Activated T-cell treated with anti-CD3 and anti-CD28 coated beads, Interleukin-2, amount 50 U/mL, for 1 hour (primary cell): ENCODE measurements around the gene EIF2B2.
"Not testable (repeated sequence)": the region's sequence is repeated elsewhere in the genome, so short reads cannot be mapped to it uniquely, and the experiment has no call there.

Experiments used
- DNase-seq: peaks from one replicate; pipeline ENCODE4 v3.0.0-alpha.2; 2020

The EIF2B2 gene

DNA sequence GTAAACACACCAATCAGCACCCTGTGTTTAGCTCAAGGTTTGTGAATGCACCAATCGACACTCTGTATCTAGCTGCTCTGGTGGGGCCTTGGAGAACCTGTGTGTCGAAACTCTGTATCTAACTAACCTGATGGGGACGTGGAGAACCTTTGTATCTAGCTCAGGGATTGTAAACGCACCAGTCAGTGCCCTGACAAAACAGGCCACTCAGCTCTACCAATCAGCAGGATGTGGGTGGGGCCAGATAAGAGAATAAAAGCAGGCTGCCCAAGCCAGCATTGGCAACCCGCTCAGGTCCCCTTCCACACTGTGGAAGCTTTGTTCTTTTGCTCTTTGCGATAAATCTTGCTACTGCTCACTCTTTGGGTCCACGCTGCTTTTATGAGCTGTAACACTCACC is 6.9 kb upstream of the EIF2B2 start:
- DNase-seq: not testable (repeated sequence)

DNA sequence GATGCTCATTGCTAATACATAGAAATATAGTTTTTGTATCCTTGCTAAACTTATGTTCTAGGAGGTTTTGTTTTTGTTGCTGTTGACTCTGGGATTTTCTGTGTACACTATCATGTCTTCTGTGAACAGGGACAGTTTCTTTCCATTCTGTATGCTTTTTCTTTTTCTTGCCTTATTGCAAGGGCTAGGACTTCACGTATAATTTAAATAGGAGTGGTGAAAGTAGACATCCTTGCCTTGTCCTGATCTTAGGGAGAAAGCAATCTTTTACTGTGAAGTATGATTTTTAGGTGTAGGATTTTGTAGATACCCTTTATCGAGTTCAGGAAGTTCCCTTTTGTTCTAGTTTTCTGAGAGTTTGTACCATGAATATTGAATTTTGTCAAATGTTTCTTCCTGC is 1.5 kb upstream of the EIF2B2 start:
- no peak for DNase-seq

DNA sequence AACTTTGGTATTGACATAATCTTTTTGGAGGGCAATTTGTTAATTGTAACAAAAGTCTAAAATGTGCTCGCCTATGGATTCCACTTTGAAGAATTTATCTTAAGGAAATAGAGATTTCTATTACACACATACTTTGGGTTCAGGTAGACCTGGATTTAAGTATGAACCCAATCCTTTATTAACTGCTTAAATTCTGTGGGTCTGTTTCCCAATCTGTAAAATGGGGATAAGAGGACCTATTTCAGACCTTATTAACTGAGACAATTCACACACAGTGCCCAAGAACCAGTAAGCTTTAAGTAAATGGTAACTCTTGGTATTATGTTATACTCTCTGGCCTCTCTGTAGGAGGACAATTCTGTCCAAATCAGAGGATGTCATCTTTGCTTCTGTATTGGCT is 822 bp upstream of the EIF2B2 start:
- DNase-seq: no peak

DNA sequence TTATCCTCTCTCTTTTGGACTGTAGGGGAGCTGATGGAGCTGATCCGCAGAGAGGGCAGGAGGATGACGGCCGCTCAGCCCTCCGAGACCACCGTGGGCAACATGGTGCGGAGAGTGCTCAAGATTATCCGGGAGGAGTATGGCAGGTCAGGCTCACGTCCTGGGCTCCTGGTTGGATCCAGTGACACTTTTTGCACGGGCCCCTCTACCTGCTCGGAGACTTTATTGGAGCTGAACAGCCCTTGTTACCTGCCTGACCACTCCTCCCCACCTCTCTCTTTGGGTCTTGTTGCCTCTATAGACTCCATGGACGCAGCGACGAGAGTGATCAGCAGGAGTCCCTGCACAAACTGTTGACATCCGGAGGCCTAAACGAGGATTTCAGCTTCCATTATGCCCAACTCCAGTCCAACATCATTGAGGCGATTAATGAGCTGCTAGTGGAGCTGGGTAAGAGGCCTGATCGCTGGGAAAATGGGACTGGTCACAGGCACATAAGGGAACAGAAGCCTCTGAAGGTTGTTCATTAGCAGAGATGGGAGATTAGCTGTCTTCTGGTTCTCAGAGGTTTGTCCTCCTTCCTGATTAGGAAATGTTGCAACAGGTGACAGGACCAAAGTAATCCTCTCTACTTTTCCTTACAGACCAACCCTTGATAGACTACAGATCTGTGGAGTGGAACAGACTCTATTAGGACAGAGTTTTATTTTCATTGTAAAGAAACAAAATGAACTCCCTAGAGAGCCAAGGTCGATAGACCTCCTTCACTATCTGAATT is 718 bp downstream of the EIF2B2 start:
- DNase-seq: no peak

DNA sequence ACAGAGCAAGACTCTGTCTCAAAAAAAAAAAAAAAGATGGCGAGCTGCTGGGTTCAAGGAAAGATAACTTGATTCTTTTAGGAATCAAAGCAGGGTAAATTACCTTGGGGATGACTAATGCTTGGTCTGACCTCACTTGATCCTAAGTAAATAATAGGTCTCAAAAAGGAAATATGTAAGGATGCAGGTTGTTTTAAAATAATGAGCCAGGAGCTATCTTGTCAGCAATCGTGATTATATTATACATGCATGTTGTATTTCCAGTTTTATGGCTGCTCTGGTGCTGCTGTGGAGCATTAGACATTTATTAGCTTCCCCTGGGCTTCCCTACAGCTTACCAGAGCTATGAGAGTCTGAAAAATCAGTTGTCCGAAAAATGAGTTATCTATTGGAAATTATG is 2.6 kb downstream of the EIF2B2 start:
- no peak for DNase-seq

DNA sequence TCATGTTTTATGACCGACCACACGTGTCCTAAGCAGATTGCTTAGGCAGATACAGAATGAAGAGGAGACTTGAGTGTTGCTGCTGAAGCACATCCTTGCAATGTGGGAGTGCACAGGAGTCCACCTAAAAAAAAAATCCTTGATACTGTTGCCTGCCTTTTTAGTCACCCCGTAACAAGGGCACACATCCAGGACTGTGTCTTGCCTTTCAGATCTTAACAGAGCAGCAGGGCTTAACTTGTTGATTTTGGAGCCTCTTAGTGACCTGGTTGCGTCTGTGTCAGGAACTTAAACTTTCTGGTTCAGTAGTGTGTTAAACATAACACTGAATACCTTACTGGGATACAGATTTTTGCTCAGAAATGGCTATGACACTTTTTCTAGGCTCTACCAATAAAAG is 6.5 kb downstream of the EIF2B2 start:
- no peak for DNase-seq

DNA sequence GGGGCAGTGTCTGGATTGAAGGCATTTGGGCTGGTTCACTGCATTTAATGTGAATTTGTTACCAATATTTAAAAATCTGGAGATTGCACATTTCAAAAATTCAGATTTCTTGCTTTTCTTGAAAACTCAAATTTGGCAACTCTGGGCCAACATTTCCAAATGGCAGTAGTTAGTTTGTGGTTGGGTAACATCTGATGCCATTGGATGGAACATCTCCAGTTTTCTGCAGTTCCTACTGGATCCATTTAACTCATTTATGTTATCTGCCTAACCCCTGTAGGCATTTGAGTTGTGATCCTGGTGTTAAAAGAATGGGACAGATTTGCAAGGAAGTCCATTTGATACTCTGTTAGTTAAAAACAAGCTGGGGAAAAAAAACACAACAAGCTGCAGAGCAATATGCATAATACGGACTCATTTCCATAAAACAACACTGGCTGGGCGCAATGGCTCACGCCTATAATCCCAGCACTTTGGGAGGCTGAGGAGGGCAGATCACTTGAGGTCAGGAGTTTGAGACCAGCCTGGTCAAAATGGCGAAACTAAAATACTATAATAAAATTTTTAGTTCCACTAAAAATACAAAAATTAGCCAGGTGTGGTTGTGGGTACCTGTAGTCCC is 7.9 kb downstream of the EIF2B2 start:
- no peak for DNase-seq

DNA sequence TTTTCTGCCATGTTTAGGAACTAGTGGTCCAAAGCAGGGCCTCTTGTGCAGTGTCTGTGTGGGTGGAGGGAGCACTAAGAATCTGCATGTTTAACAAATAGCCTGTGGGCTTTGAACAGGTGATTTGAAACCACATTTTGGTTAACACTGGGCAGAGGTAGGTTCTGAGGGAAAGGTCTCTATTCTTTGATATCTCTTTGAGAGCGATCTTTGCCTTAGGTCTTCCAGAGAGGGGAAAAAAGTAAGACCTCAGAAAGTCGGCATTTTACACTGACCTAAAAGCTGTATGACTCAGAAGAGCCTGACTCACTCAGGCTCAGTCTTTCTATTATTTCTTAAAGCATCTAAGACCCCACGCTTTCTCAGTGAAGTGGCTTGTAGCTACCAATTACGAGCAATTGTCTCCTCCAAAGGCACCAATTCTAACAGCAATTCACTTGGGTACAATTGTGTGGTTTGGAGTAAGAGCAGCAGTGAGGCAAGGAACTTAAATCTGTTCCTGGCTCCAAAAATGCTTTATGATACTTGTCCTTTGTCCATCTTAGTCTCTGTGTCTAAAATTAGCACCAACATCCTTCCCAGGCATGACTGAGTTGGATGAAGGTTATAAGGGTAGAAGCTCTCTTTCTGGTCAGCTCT is 8.8 kb downstream of the EIF2B2 start:
- no peak for DNase-seq

DNA sequence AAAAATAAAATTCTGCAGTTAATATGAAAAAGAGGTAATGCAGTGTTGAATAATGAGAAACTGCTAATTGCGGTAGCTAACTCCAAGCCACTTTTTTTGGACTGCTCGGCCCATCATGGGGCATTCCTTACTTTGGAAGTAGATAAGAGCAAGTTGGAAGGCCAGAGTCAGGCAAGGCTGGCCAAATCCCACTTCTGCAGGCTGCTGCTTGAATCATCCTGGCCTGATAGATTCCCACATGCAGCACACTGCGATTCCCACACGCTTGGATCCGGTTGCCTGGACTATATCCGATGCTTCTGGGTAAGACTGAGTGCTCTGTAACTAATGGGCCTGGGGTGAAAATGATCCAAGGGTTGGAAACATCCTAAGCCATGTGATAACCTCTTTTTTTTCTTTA is 10.6 kb downstream of the EIF2B2 start:
- no peak for DNase-seq

DNA sequence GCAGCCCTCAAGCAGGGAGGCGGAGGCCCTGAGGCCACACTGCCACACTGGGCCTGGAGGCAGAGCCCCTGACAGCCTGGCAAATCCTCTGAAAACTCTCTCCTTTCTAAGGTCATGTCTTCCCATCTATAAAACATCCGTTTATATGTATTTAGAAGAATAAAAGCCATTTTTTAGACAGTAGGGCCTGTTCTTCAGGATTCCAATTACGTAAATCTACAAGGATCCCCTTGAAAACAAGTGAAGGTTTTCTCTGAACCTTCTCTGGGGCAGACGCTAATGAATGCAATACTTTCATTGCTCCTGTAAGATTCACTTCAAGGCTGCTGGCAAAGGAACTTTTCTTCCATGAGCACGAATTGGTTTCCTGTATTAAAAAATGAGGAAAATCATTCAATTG is 12.8 kb downstream of the EIF2B2 start:
- DNase-seq: no peak

DNA sequence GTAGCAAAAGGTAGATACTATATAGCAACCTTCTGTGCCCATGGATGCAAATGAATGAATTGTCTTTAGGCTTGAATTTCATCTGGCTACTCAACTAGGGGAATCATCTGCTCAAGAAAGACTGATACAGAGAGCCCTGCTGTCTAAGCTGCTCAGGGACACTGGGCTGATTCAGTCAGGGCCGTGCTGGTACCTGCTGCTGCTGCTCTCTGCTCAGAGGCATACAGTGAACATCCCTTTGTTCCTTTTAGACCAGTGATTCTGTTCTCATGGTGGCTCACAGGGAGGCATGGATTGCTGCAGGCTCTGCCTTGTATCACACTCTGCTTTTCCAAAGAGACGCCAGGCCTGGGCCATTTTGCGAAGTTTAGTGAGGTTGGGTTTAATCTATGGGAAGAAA is 14.1 kb downstream of the EIF2B2 start:
- DNase-seq: no peak

DNA sequence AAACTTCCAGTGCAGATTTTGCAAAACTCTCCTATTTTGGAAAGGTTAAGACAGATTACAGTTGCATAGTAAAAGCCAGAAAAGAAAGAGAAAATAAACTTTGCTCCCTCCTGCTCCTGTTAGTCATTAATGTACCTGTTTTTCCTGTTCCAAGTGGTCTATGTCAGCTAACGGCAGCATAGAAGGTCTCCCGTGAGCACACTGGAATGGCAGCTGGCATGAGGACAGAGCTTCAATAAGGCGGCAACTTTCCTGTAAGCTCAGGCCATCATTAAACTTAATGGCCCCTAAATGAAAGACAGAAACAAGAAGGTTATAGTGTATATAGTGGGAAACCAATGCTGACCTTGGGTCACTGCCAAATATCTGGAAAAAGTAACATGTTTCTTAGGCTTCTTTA is 16.0 kb downstream of the EIF2B2 start:
- DNase-seq: no peak

DNA sequence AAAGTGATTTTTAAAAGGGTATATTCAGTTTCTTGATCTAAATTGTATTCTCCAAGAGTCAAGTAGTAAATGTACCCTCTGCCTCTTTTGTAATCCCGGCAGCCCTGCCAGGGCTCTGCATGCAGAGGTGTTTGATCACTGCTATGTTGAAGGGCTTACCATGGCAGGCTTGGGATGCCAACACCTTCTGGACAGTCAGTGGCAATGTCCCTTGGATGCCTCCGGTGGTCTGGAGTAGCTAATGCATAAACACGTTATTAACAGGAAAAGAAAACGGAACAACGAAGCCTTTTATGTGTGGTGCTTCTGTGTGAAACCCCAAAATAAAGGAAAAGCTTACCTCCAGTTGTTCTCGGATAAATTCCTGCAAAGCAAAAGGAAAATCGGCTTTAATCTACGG is 19.9 kb downstream of the EIF2B2 start:
- no peak for DNase-seq

DNA sequence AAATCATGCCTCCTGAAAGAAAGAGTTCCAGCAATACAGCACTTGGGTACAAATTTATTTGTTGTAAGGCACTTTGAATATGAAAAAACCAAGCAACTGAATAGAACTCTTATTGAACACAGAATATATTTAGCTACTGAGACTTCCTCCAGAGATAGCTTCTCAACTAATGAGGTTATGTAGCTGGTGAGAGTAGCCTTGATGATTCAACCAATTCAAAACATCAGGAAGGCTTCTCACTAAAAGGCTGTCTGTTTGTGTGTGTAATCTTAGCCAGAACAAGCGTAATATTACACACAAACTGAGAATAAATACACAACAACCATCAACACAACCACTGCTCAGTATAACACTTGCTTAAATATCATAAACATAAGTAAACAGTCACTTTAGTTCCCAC is 20.4 kb downstream of the EIF2B2 start:
- no peak for DNase-seq

DNA sequence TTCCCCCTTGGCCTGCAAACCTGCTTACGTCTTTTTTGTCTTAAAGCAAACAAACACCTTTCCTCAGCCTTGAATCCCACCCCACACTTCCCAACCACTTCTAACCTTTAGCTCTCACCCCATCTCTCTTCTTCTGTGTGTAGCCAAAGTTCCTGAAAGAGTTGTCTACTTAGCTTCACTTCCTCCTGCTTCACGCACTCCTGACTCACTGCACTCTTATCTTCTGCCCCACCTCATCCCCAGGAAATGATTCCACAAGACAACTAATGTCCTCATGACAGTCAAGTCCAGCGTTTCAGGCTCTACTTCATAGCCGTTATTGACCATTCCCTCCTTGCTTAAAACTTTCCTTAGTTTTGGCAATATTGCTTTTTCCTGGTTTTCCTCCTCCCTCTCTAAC is 22.4 kb downstream of the EIF2B2 start:
- no peak for DNase-seq

DNA sequence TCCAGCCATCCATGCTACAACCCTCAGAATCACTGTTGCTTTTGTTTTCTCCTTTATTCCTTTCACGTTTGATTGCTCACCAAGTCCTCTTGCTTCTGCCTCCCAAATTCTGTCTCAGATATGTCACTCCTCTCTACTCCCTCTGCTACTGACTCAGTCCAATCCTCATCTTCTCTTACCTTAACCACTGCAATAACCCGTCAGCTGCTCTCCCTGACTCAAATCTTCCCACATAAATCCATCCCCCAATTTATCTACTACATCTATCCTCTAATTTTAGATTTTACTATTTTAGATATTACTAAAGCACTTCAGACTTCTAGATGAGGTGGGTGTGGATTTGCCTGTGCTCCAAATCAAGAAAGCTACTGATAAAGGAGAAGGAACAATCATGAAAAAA is 23.2 kb downstream of the EIF2B2 start:
- DNase-seq: no peak

DNA sequence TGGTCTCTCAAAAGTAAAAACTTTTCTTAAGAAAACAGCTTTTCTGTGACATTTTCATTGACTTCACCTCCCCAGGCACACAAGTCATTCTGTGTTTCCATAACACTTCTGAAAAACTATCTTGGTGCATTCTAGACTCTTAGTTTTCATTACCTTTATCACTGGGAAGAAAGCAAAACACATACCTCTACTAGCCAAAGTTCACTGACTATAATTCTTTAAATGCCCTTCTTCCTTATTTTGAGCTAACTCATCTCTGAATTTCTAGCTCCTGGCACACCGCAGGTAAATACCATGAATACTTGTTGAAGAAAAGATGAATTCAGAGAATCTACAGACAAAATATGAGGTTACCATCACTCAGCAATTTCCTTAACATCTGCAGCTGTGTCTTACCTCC is 27.4 kb downstream of the EIF2B2 start:
- DNase-seq: no peak

DNA sequence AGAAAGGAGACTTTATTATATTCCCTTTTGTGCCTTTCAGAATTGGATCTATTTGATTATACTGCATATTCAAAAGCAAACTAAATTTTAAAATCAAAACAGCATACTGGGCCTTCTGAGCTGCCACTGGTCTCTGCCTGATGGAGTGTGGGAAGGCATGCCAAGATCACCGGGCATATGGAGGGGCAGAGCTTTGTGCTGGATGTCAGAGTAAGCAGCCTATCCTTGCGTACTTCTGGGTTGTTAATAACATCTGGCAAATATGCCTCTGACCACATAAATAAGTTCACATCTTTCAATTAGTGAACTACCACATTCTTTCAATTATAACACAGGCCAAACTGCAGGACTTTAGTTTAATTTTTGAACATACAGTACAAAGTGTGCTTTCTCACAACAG is 30.2 kb downstream of the EIF2B2 start:
- no peak for DNase-seq

DNA sequence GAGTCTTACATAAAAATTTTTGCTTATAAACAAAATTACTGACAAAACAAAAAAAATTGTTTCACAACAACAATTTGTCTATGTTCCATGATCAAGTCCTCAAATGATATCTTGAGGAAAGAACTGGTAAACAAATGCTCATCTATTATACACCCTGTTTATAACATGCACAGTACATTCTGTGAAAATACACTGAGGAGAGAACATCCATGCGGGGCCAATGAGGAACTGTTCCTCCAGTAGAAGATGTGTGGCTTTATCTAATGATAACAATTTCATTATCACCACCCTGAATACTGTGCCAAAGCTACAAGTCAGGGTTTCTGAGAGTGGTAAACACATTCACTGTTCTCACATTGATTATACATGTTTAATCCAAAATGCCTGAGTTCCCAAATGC is 37.8 kb downstream of the EIF2B2 start:
- no peak for DNase-seq

DNA sequence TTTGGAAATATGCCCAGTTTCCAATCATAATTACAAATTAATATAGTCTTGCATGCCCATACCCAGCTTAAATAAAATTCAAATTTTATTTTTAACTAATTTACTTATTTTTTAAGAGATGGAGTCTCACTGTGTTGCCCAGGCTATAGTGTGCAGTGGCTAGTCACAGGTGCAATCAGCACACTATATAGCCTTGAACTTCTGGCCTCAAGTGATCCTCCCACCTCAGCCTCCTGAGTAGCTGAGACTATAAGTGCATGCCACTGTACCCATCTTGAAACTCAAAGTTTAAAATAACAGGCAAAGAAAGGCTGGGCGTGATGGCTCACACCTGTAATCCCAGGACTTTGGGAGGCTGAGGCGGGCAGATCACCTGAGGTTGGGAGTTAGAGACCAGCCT is 38.2 kb downstream of the EIF2B2 start:
- DNase-seq: no peak

DNA sequence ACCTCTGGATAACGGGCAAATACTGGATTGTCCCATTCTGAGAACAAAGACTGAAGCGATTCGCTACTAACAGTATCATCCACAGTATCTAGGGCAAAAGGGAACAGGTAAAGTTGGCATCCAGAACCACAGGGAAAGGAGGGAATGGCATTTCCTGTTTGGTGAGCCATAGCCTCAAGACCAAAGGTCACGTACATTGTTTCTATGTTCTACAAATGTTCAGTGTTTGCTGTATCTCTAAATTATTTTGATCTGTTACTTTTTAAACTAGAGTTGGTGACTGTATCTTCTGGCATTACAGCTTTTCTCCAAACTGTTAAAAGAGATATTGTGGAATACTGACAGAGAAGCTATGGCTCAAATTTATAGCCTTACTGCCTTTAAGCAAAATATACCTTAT is 38.9 kb downstream of the EIF2B2 start:
- DNase-seq: no peak

DNA sequence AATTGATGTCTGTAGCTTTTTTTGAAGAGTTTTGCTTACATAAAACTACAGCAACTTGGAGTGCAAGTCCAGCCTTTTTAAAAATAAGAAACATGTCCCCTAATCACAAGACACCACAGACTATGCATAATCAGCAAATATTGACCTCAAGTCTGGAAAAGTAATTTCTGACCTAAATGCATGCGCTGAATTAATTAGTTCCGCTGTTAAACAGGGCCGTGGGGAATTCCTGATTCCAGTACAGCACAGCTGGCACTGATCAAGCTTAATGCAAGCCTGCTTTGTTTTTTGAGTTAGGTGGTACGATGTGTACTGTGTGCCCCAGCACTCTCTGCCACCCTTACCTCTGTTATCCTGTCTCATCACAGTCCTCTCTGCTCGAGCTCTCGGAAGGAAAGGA is 39.3 kb downstream of the EIF2B2 start:
- DNase-seq: no peak

DNA sequence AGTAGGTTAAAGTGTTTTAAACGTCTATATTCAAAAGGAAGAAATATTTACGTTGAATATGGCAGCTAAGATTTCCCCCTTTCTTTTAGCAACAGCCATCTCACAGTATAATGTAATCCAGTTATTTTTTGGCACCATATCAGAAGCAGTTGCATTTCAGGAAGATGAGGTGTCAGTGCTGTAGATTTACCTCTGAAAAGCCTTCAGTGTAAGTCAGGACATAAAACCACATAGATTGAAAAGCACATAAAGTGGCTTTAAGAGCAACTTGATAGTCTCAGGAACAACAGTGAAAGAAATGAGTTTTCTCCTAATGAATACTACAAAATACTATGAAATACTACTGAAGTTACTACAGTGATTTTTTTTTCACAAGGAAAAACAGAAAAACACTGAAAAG is 41.6 kb downstream of the EIF2B2 start:
- DNase-seq: no peak

DNA sequence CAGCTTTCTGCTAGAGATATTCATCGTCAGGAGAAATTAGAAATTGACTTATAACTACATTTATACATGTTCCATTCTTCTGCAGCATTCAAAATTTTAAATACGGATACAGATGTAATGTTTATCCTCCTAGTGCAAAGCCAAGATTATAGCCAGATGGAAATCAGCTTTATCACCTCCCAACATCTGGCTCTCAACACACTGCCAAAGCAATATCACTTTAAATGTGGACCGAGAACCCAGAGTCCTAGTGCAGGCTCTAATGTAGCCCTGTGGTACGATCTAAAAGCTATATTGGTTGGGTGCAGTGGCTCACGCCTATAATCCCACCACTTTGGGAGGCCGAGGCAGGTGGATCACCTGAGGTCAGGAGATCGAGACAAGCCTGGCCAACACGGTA is 42.0 kb downstream of the EIF2B2 start:
- DNase-seq: no peak

DNA sequence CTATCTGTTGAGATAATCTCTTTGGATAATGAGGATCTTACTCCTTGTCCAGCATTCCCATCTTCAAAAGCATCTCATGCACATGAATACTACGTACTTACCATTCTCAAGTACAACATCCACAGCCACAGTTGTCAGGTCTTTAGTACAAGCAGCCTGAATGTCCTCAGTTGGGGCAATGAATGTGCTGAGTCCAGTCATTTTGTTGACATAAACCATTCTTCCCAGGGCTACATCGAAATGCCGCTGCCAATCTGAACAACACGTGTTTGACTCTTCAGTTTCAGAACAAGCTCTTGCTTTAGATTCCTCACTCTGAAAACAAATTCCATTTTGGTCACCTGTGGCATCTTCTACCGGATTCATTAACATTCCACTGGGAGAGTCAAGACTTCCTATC is 43.6 kb downstream of the EIF2B2 start:
- DNase-seq: no peak
